GM19455 (cell line): ENCODE data around the gene SLC25A33.
"Not testable (repeated sequence)": the region's sequence is repeated elsewhere in the genome, so short reads cannot be mapped to it uniquely, and the experiment has no call there.

Experiments
- ATAC-seq: cut with Tn5 transposase; IDR thresholded peaks from one replicate; pipeline ENCODE4 v1.9.1; 2021; ENCODE audit not compliant: unreplicated experiment

SLC25A33 gene

GRCh38 chr1:9539165-9539828 is at the start of gene SLC25A33:
SLC25A33 (plus strand) TSS chr1:9539465; CDS start chr1:9539692, 227 bp downstream.
- peak; percentile 90 for ATAC-seq

- ATAC-seq = no peak
Observed at GRCh38 chr1:9490605-9491339, 48.5 kb upstream of the SLC25A33 start.

- no peak for ATAC-seq
Observed at GRCh38 chr1:9493326-9493725, 45.9 kb upstream of the SLC25A33 start.

GRCh38 chr1:9494936-9495758 is 44.1 kb upstream of the SLC25A33 start:
- no peak for ATAC-seq

- no peak for ATAC-seq
Observed at GRCh38 chr1:9495854-9496374, 43.4 kb upstream of the SLC25A33 start.

- no peak for ATAC-seq
Observed at GRCh38 chr1:9500756-9501754, 38.2 kb upstream of the SLC25A33 start.

GRCh38 chr1:9503001-9503675 is 36.1 kb upstream of the SLC25A33 start:
- no peak for ATAC-seq

GRCh38 chr1:9505143-9505542 is 34.1 kb upstream of the SLC25A33 start:
- no peak for ATAC-seq

- ATAC-seq = no peak
Observed at GRCh38 chr1:9506901-9507300, 32.4 kb upstream of the SLC25A33 start.

- ATAC-seq = no peak
Observed at GRCh38 chr1:9510130-9510529, 29.1 kb upstream of the SLC25A33 start.

- not testable (repeated sequence) for ATAC-seq
Observed at GRCh38 chr1:9515550-9515949, 23.7 kb upstream of the SLC25A33 start.

GRCh38 chr1:9518454-9518998 is 20.7 kb upstream of the SLC25A33 start:
- no peak for ATAC-seq

- ATAC-seq = no peak
Observed at GRCh38 chr1:9520411-9520810, 18.9 kb upstream of the SLC25A33 start.

- no peak for ATAC-seq
Observed at GRCh38 chr1:9529190-9529589, 10.1 kb upstream of the SLC25A33 start.

GRCh38 chr1:9530320-9530719 is 8.9 kb upstream of the SLC25A33 start:
- ATAC-seq = no peak

GRCh38 chr1:9534953-9535352 is 4.3 kb upstream of the SLC25A33 start:
- ATAC-seq = no peak

- no peak for ATAC-seq
Observed at GRCh38 chr1:9536301-9536700, 3.0 kb upstream of the SLC25A33 start.

- no peak for ATAC-seq
Observed at GRCh38 chr1:9537863-9538668, 1.2 kb upstream of the SLC25A33 start.
